ENCODE data around the gene C11orf21. TPM values are rescaled to one million over a fixed set of nuclear protein-coding genes. Genes with fewer than 3 reads are reported as not detected.

C11orf21 gene
- total and polyA plus RNA-seq, 2 of the 8 experiments (the other 6 are each of a cell fraction or from before 2014, with no cell fraction given), result not detected

GRCh38 chr11:2263071-2263565, 38.6 kb downstream of the C11orf21 start:
- Histone ChIP-seq H3K27me3 (replicated peaks in 1 of 4; ENCODE audit: control insufficient read depth in 3 of 4, extremely low read depth in 1 of 4, insufficient read depth in 3 of 4, low read length in 3 of 4) (peaks cover under 1 to 33% (median 16%) of the 10 kb centered on the region in 4 experiments), H4K91ac (replicated peaks; ENCODE audit: insufficient read length, low read length) (no peak overlapping the region), H3K27ac (ENCODE audit: low read depth, low read length) (no peak overlapping the region), H2AFZ (ENCODE audit: low read length) (no peak overlapping the region), H3K9me3 (ENCODE audit: insufficient read depth in 2 of 2, low read depth in 1 of 2, low read length in 1 of 2) (no peaks in the 10 kb centered on the region), H3K4me1 (replicated peaks in 1 of 4; ENCODE audit: control insufficient read depth in 3 of 4, insufficient read depth in 4 of 4, low read length in 3 of 4) (peaks cover 0 to 5% (median 0%) of the 10 kb centered on the region in 4 experiments; a peak in 1 of 7 replicates), H4K5ac (ENCODE audit: insufficient read length, low read depth, low read length) (no peak overlapping the region), H3K14ac (ENCODE audit: insufficient read length) (no peak overlapping the region), H4K20me1 (replicated peaks in 1 of 2; ENCODE audit: control insufficient read depth in 1 of 2, insufficient read depth in 2 of 2, low read length in 2 of 2) (peaks cover 0 to 1% of the 10 kb centered on the region in 2 experiments), H2AK5ac (ENCODE audit: low read depth, low read length) (no peak overlapping the region), H3K79me2 (ENCODE audit: control insufficient read depth in 1 of 2, insufficient read depth in 2 of 2, low read length in 2 of 2) (no peaks in the 10 kb centered on the region), H3K9ac (replicated peaks in 1 of 4; ENCODE audit: extremely low read depth in 1 of 4, low read depth in 3 of 4, low read length in 3 of 4) (no peak overlapping the region), H3K79me1 (ENCODE audit: low read depth, low read length) (no peaks in the 10 kb centered on the region), H3K4me2 (ENCODE audit: insufficient read depth in 1 of 2, low read depth in 2 of 2, low read length in 2 of 2) (no peak overlapping the region), H3K23ac (ENCODE audit: insufficient read length) (no peak overlapping the region), H3K23me2 (ENCODE audit: low read depth, low read length) (no peaks in the 10 kb centered on the region), H3K4ac (replicated peaks; ENCODE audit: insufficient read length, low read depth, low read length) (no peak overlapping the region), H2BK20ac (ENCODE audit: low read length) (no peak overlapping the region), H2BK15ac (ENCODE audit: low read length) (no peak overlapping the region), H3K56ac (replicated peaks; ENCODE audit: insufficient read length, low read depth, low read length) (no peak overlapping the region), H2BK12ac (ENCODE audit: low read depth, low read length) (no peak overlapping the region), H3K36me3 (ENCODE audit: control insufficient read depth in 2 of 4, insufficient read depth in 4 of 4, low read length in 3 of 4) (no peaks in the 10 kb centered on the region), H3K4me3 (ENCODE audit: extremely low read depth in 1 of 4, insufficient read depth in 2 of 4, low read depth in 3 of 4, low read length in 4 of 4) (no peak overlapping the region), H2BK120ac (replicated peaks; ENCODE audit: low read depth, low read length) (no peak overlapping the region), H2BK5ac (ENCODE audit: low read depth, low read length) (no peak overlapping the region), H3K18ac (ENCODE audit: extremely low read depth, low read length) (no peak overlapping the region), H4K8ac (ENCODE audit: extremely low read depth, insufficient read depth, low read length) (no peak overlapping the region)
- no peak for DNase-seq (ENCODE audit: low read depth in 1 of 2, low spot score in 2 of 2)
- no peak for FAIRE-seq
- ChIA-PET CTCF (ENCODE audit: partially characterized antibody) (interaction anchor here (1.0 to 2.0 kb wide), 6 partner anchors 10 to 76 kb away, joined by 3 to 7 read pairs (median 4); no protein-coding TSS in a partner anchor), POLR2A (ENCODE audit: partially characterized antibody) (interaction anchor here (0.8 kb wide), 1 partner anchor 21 kb away, joined by 3 read pairs; no protein-coding TSS in a partner anchor)
- WGBS, 2 experiments (ENCODE audit: extremely low coverage in 1 of 2, insufficient coverage in 1 of 2, insufficient read length in 1 of 2, insufficient replicate concordance in 2 of 2, low coverage in 1 of 2, low lambda C conversion rate in 2 of 2, missing lambda C conversion rate in 1 of 2), result 83% methylated on average over 7 of the region's 10 CpGs; no CpG with 5 or more reads in 1 of the 2 experiments
- TF ChIP-seq SRF (IDR thresholded peaks at IDR 0.05; ENCODE audit: low read depth, low read length), result no peak
- TF ChIP-seq SIN3A (conservative IDR thresholded peaks at IDR 0.05 in 1 of 2, IDR thresholded peaks at IDR 0.05 in 1 of 2; ENCODE audit: low read depth in 1 of 2, low read length in 2 of 2), result no peak
- TF ChIP-seq ASH2L (IDR thresholded peaks at IDR 0.05; ENCODE audit: low read length), result no peak
- no peak for TF ChIP-seq FOSL1 (IDR thresholded peaks at IDR 0.05; ENCODE audit: insufficient read depth, low read depth, low read length)
- no peak for TF ChIP-seq SP2 (IDR thresholded peaks at IDR 0.05; ENCODE audit: low read length)

Measured in H1 (cell line).